ENCODE measurements around the gene BRD4. TPM values are rescaled to one million over a fixed set of nuclear protein-coding genes. Genes with fewer than 3 reads are reported as not detected.

Gene BRD4
- total RNA-seq, 2 experiments from 2014 or later, result 106 to 126 TPM

- ChIA-PET CTCF (no interaction called here), POLR2A (no interaction called here)
- H3K9me3 Mint-ChIP-seq (ENCODE audit: low read depth), result no peaks in the 10 kb centered on the region
- peaks cover 18% of the 10 kb centered on the region for H3K27me3 Mint-ChIP-seq
- H3K4me1 Mint-ChIP-seq, result peaks cover 15% of the 10 kb centered on the region
- H3K36me3 Mint-ChIP-seq (ENCODE audit: low read depth), result no peaks in the 10 kb centered on the region
- ATAC-seq, result peak; percentile 99
- peak; percentile 88 for DNase-seq
- H3K4me3 Mint-ChIP-seq, result peak overlapping the region; percentile 71
- H3K27ac Mint-ChIP-seq, result no peak overlapping the region
- intact Hi-C loops (cut with DNase I, micrococcal nuclease), result loop anchor here in 1 of 2 experiments (1.0 to 5.0 kb wide), 3 partner anchors 98 to 889 kb away; partner anchors contain the start of gene RAB8A
Observed at GRCh38 chr19:15222738-15223648, 109.3 kb downstream of the BRD4 start.

- no peak for DNase-seq
- Mint-ChIP-seq H3K27ac (no peak overlapping the region), H3K36me3 (ENCODE audit: low read depth) (no peaks in the 10 kb centered on the region), H3K4me3 (no peak overlapping the region), H3K27me3 (peaks cover 18% of the 10 kb centered on the region), H3K9me3 (ENCODE audit: low read depth) (no peaks in the 10 kb centered on the region), H3K4me1 (peaks cover 15% of the 10 kb centered on the region)
- intact Hi-C loops (cut with DNase I, micrococcal nuclease), result loop anchor here in 1 of 2 experiments (5.0 kb wide), 1 partner anchor 891 kb away; the partner anchor contains the start of gene RAB8A
- no peak for ATAC-seq
- ChIA-PET CTCF (interaction anchor here (1.2 kb wide), 1 partner anchor 12 kb away, joined by 6 read pairs; no protein-coding TSS in a partner anchor), POLR2A (no interaction called here)
Observed at GRCh38 chr19:15220833-15221232, 111.5 kb downstream of the BRD4 start.

GRCh38 chr19:15218501-15218900 lies 113.8 kb downstream of the BRD4 start:
- Mint-ChIP-seq H3K36me3 (ENCODE audit: low read depth) (no peaks in the 10 kb centered on the region), H3K27me3 (peaks cover 10% of the 10 kb centered on the region), H3K27ac (no peak overlapping the region), H3K9me3 (ENCODE audit: low read depth) (no peaks in the 10 kb centered on the region), H3K4me1 (peaks cover 10% of the 10 kb centered on the region), H3K4me3 (no peak overlapping the region)
- ATAC-seq, result no peak
- POLR2A ChIA-PET, result no interaction called here
- no peak for DNase-seq
- intact Hi-C loops (cut with DNase I, micrococcal nuclease), result no loop called here
- CTCF ChIA-PET, result no interaction called here

DNA sequence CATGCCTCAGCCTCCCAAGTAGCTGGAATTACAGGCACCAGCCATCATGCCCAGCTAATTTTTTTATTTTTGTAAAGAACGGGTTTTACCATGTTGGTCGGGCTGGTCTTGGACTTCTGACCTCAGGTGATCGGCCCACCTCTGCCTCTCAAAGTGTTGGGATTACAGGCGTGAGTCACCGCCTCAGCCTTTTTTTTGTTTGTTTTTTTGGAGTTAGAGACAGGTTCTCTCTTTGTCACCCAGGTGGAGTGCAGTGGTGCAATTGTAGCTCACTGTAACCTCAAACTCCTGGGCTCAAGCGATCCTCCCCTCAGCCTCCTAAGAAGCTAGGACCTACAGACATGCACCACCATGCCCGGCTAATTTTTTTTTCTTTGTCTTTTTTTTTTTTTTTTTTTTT lies 116.0 kb downstream of the BRD4 start:
- no peak overlapping the region for H3K4me3 Mint-ChIP-seq
- no peaks in the 10 kb centered on the region for H3K9me3 Mint-ChIP-seq (ENCODE audit: low read depth)
- CTCF ChIA-PET, result no interaction called here
- H3K4me1 Mint-ChIP-seq, result no peaks in the 10 kb centered on the region
- intact Hi-C loops (cut with DNase I, micrococcal nuclease), result no loop called here
- no peaks in the 10 kb centered on the region for H3K27me3 Mint-ChIP-seq
- no peak for ATAC-seq
- POLR2A ChIA-PET, result interaction anchor here (0.6 kb wide), 1 partner anchor 155 kb away, joined by 4 read pairs; no protein-coding TSS in a partner anchor
- no peak for DNase-seq
- H3K36me3 Mint-ChIP-seq (ENCODE audit: low read depth), result no peaks in the 10 kb centered on the region
- no peak overlapping the region for H3K27ac Mint-ChIP-seq

DNA sequence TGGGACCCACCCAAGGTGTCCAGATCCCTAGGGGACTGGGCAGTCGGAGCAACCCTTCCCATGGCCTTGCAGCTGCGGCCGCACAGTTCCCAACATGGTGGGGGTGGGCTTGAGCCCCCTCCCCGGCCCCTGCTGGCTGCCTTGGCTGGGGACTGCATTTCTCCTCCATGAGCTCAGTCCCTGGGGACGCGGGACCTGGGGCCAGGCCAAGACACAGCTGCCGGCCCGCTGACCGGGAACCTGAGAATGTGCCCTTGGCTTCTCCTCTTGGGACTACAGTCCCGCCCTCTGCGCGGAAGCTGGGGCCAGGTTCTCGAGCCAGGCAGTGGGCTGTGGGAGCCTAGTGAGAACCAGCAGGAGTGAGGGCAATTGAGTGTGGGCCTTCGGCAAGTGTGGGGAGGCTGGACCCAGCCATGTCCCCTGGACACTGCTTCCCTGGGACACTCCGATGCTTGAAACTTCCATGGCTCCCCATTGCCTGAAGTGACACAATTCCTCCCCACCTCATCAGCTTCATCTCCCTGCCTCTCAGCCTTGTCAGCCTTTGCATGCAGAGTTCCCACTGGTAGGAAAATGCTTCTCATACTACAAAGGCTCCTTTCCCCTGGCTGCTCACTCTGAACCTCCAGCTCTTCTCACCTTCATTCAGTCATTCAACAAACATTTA lies 118.5 kb downstream of the BRD4 start:
- no peak for DNase-seq
- Mint-ChIP-seq H3K27me3 (no peaks in the 10 kb centered on the region), H3K36me3 (ENCODE audit: low read depth) (no peaks in the 10 kb centered on the region), H3K4me1 (no peaks in the 10 kb centered on the region), H3K27ac (no peak overlapping the region), H3K9me3 (ENCODE audit: low read depth) (no peaks in the 10 kb centered on the region), H3K4me3 (no peak overlapping the region)
- intact Hi-C loops (cut with DNase I, micrococcal nuclease), result no loop called here
- ChIA-PET CTCF (no interaction called here), POLR2A (no interaction called here)
- ATAC-seq, result no peak

GRCh38 chr19:15212711-15213110 lies 119.6 kb downstream of the BRD4 start:
- intact Hi-C loops (cut with DNase I, micrococcal nuclease), result no loop called here
- H3K27me3 Mint-ChIP-seq, result no peaks in the 10 kb centered on the region
- ChIA-PET POLR2A (no interaction called here), CTCF (no interaction called here)
- DNase-seq (no peak), ATAC-seq (no peak)
- H3K4me3 Mint-ChIP-seq, result no peak overlapping the region
- no peaks in the 10 kb centered on the region for H3K4me1 Mint-ChIP-seq
- no peaks in the 10 kb centered on the region for H3K36me3 Mint-ChIP-seq (ENCODE audit: low read depth)
- no peak overlapping the region for H3K27ac Mint-ChIP-seq
- no peaks in the 10 kb centered on the region for H3K9me3 Mint-ChIP-seq (ENCODE audit: low read depth)

DNA sequence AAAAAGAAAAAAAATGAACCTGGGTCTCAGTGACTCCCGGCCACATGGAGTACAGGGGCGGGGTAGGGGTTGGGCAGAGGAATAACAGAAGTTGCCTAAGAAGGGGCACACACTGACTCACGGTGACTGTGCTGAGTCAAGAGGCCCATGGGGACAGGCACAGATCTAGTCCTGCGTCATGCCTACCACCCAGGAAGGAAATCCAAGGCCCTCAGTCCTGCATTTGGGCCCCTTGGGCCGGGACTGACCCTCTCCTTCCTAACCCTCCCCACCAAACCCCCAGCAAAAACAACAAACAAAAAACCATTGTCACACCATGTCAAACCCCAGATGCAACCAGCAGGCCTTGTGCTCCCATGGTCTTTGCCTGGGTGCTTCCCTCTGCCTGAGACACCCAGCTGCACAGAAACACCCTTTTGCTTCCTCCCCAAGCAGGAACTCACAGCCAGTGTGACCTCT lies 122.0 kb downstream of the BRD4 start:
- ChIA-PET POLR2A (no interaction called here), CTCF (interaction anchor here (1.2 kb wide), 1 partner anchor 24 kb away, joined by 3 read pairs; no protein-coding TSS in a partner anchor)
- Mint-ChIP-seq H3K27ac (no peak overlapping the region), H3K4me3 (no peak overlapping the region), H3K9me3 (ENCODE audit: low read depth) (no peaks in the 10 kb centered on the region), H3K4me1 (no peaks in the 10 kb centered on the region), H3K27me3 (no peaks in the 10 kb centered on the region), H3K36me3 (ENCODE audit: low read depth) (no peaks in the 10 kb centered on the region)
- DNase-seq, result no peak
- ATAC-seq, result peak; percentile 42
- intact Hi-C loops (cut with DNase I, micrococcal nuclease), result no loop called here

DNA sequence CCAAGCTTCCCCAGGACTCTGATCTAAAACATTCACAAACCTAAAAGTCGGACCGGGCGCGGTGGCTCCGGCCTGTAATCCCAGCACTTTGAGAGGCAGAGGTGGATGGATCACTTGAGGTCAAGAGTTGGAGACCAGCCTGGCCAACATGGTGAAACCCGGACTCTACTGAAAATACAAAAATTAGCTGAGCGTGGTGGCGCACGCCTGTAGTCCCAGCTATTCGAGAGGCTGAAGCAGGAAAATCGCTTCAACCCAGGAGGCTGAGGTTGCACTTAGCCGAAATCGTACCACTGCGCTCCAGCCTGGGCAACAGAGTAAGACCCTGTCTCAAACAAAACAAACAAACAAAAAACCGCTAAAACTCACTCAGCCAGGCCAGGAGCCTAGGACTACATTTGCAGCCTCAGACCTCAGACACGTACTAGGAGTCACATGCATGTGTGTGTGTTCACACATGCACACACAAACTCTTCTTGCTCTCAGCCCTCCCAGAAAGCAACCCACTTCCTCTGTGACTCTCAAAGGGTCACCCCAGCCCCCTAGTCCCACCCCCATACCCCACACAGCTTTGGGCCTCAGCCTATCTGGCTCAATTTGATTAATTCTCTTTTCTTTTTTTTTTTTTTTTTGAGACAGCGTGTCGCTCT lies 130.8 kb downstream of the BRD4 start:
- no peak for ATAC-seq
- DNase-seq, result no peak
- intact Hi-C loops (cut with DNase I, micrococcal nuclease), result no loop called here
- CTCF ChIA-PET, result interaction anchor here (1.2 kb wide), 1 partner anchor 110 kb away, joined by 4 read pairs; no protein-coding TSS in a partner anchor
- Mint-ChIP-seq H3K36me3 (ENCODE audit: low read depth) (no peaks in the 10 kb centered on the region), H3K9me3 (ENCODE audit: low read depth) (no peaks in the 10 kb centered on the region), H3K4me1 (peaks cover 8% of the 10 kb centered on the region), H3K27ac (no peak overlapping the region), H3K27me3 (peaks cover 36% of the 10 kb centered on the region), H3K4me3 (peak overlapping the region; percentile 11)
- POLR2A ChIA-PET, result no interaction called here

DNA sequence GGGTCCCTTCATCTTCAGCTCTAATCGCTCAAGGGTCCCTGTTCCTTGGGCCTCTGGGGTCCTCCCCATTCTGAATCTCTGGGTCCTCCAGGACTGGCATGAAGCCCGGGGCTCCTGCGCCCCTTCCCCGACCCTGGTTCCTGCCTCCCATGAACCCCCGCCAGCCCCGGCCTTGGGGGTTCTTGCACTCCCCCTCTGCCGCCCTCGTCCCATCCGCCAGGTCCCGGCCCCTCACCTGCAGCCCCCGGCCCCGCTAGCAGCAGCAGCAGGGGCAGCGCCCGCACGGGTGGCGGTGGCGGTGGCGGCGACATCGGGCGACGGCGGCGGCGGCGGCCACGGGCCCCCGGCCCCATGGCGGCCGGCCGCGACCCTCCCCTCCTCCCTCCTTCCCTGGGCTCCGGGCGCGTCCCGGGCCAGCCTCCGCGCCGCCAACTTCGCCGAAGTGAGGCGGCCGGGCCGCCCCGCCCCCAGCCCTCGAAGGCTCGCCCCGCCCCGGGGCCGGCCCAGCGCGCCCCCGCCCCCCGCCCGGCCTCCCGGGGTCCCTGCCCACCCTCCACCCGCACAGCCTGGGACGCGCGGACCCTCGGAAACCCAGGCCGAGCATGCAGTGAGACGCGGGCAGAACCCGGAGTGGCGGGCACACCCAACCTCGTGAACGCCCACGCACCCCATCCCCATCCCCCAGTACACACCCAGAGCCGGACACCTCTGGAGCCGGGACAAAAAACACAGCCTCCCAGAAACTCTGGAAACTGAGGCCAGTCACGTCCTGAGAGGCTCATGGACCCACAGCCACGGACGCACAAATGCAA lies 131.6 kb downstream of the BRD4 start, which contains the start of gene NOTCH3:
Gene NOTCH3, minus strand, starts transcription at position 443 of the 812 bp plus-strand sequence. Its CDS starts 90 bp downstream, at position 353.
- Mint-ChIP-seq H3K4me3 (peak within 1 kb of the TSS; percentile 11), H3K27me3 (peaks cover 42% of the 10 kb centered on the region)

DNA sequence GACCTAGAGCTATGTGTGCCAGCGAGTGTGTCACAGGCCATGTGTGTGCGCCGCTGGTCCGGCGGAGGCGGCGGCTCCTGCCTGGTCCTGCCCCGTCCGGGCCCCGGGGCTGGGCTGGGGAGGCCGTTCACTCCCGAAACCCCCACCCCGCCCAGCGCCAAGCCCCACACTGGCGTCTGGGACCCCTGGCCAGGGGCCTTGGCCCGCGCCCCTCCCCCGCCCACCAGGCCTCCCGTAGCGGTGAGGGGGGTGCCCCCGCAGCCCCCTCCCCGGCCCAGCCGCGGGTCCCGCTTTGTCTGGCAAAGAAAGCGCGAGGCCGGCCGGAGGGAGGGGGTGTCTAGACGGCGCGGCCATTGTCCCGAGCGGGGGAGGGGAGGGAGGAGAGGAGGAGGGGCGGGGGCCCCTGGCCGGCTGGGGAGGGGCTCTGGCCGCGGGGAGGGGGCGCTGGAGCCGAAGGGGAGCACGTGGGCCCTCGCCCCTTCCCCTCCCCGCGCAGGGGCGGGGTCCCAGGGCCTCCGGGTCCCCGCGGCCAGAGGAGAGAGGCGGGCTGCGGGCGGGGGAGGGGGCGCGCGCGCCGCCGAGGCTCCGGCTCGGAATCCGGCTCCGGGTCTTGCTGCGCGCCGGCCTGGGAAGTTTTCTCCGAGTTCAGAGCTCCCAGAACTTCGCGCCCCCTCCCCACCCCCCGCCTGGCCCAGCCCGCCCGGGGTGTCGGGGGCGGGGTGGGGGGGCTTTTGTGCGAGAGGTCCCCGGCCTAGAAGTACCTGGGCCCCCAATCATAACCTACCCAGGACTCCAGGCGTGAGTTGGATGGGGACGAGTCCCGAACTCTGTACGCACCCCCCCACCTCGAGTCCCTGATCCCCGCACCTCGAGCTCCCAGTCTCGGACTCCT lies 132.4 kb downstream of the BRD4 start:
- no peak overlapping the region for H3K27ac Mint-ChIP-seq
- H3K9me3 Mint-ChIP-seq (ENCODE audit: low read depth), result no peaks in the 10 kb centered on the region
- POLR2A ChIA-PET, result no interaction called here
- ATAC-seq, result no peak
- intact Hi-C loops (cut with DNase I, micrococcal nuclease), result no loop called here
- no peak overlapping the region for H3K4me3 Mint-ChIP-seq
- CTCF ChIA-PET, result interaction anchor here (0.5 kb wide), 1 partner anchor 384 kb away, joined by 3 read pairs; no protein-coding TSS in a partner anchor
- DNase-seq, result no peak
- peaks cover 44% of the 10 kb centered on the region for H3K27me3 Mint-ChIP-seq
- H3K4me1 Mint-ChIP-seq, result peaks cover 12% of the 10 kb centered on the region
- H3K36me3 Mint-ChIP-seq (ENCODE audit: low read depth), result no peaks in the 10 kb centered on the region

More for the DNA sequence above, 131.6 kb downstream of the BRD4 start, which contains the start of gene NOTCH3:
- Mint-ChIP-seq H3K9me3 (ENCODE audit: low read depth) (no peaks in the 10 kb centered on the region), H3K4me1 (peaks cover 11% of the 10 kb centered on the region), H3K36me3 (ENCODE audit: low read depth) (no peaks in the 10 kb centered on the region), H3K27ac (no peak within 1 kb of the TSS)
- peak; percentile 14 for ATAC-seq
- DNase-seq, result no peak
- CTCF ChIA-PET, result interaction anchor here (0.5 to 1.2 kb wide), 2 partner anchors 109 to 384 kb away, joined by 3 to 4 read pairs; no protein-coding TSS in a partner anchor
- POLR2A ChIA-PET, result no interaction called here
- intact Hi-C loops (cut with DNase I, micrococcal nuclease), result no loop called here

All from activated CD4-positive, alpha-beta T cell treated with anti-CD3 and anti-CD28 coated beads for 36 hours (primary cell).